NCI-H69 (cell line): ENCODE data around the gene ZGRF1.
A peak's percentile ranks its signal among the peaks of the same experiment; 100 is the strongest.
"Not testable (repeated sequence)": the region's sequence is repeated elsewhere in the genome, so short reads cannot be mapped to it uniquely, and the experiment has no call there.

Experiments
- DNase-seq: peaks from one replicate; lab custom pipeline; 2025; lab: John Stamatoyannopoulos, UW

The ZGRF1 gene

GRCh38 chr4:112557676-112558411, 78.9 kb downstream of the ZGRF1 start:
- DNase-seq, result no peak

- not testable (repeated sequence) for DNase-seq
Measured at GRCh38 chr4:112554271-112554670, 82.4 kb downstream of the ZGRF1 start.

GRCh38 chr4:112552668-112553067, 84.0 kb downstream of the ZGRF1 start:
- DNase-seq, result peak; percentile 0

- no peak for DNase-seq
Measured at GRCh38 chr4:112550728-112551127, 86.0 kb downstream of the ZGRF1 start.

GRCh38 chr4:112546476-112546875, 90.2 kb downstream of the ZGRF1 start:
- no peak for DNase-seq

GRCh38 chr4:112545346-112545745, 91.4 kb downstream of the ZGRF1 start:
- no peak for DNase-seq

GRCh38 chr4:112540695-112541094, 96.0 kb downstream of the ZGRF1 start:
- no peak for DNase-seq

- no peak for DNase-seq
Measured at GRCh38 chr4:112536123-112536522, 100.6 kb downstream of the ZGRF1 start.

GRCh38 chr4:112532267-112532666, 104.4 kb downstream of the ZGRF1 start:
- DNase-seq, result no peak

GRCh38 chr4:112531146-112531545, 105.6 kb downstream of the ZGRF1 start:
- no peak for DNase-seq

- no peak for DNase-seq
Measured at GRCh38 chr4:112526061-112526460, 110.6 kb downstream of the ZGRF1 start.

- DNase-seq, result peak; percentile 6
Measured at GRCh38 chr4:112523764-112524505, 112.8 kb downstream of the ZGRF1 start.

GRCh38 chr4:112523008-112523721, 113.5 kb downstream of the ZGRF1 start:
- DNase-seq, result no peak

- DNase-seq, result not testable (repeated sequence)
Measured at GRCh38 chr4:112522431-112522830, 114.3 kb downstream of the ZGRF1 start.

- DNase-seq, result no peak
Measured at GRCh38 chr4:112521123-112522023, 115.3 kb downstream of the ZGRF1 start.

GRCh38 chr4:112520598-112521122, 116.0 kb downstream of the ZGRF1 start:
- no peak for DNase-seq

GRCh38 chr4:112519689-112520597, 116.8 kb downstream of the ZGRF1 start:
- no peak for DNase-seq

- DNase-seq, result no peak
Measured at GRCh38 chr4:112518675-112519074, 118.0 kb downstream of the ZGRF1 start.

- no peak for DNase-seq
Measured at GRCh38 chr4:112517911-112518310, 118.8 kb downstream of the ZGRF1 start.

- peak; percentile 64 for DNase-seq
Measured at GRCh38 chr4:112517067-112517634, 119.6 kb downstream of the ZGRF1 start.
